Type B pancreatic cell (in vitro differentiated cells): ENCODE results near the gene TIMM22. TPM values are rescaled to one million over a fixed set of nuclear protein-coding genes. Genes with fewer than 3 reads are reported as not detected.

Source experiments
- DNase-seq: peaks from one replicate; pipeline ENCODE4 v3.0.0; 2021; ENCODE audit warnings: mixed read lengths; ENCODE audit not compliant: unreplicated experiment; ENCODE audit errors: extremely low spot score
- H3K27ac Mint-ChIP-seq: 2 replicates; pipeline ENCODE4 v1.8.0; 2021; ENCODE audit warnings: mild to moderate bottlenecking, mixed read lengths
- H3K27me3 Mint-ChIP-seq: 2 replicates; pipeline ENCODE4 v1.8.0; 2021; ENCODE audit warnings: mixed read lengths
- H3K36me3 Mint-ChIP-seq: 2 replicates; pipeline ENCODE4 v1.8.0; 2021; ENCODE audit warnings: mixed read lengths
- H3K4me1 Mint-ChIP-seq: one replicate; pipeline ENCODE4 v1.8.0; 2021; ENCODE audit warnings: mixed read lengths; ENCODE audit not compliant: unreplicated experiment
- H3K4me3 Mint-ChIP-seq: 2 replicates; pipeline ENCODE4 v1.8.0; 2021; ENCODE audit warnings: mild to moderate bottlenecking, mixed read lengths
- H3K9me3 Mint-ChIP-seq: 2 replicates; pipeline ENCODE4 v1.8.0; 2021; ENCODE audit warnings: mixed read lengths
- CTCF ChIP-seq: fragments of 200-600 bp; sonication (generic); conservative IDR thresholded peaks from 2 replicates; pipeline ENCODE4 v1.5.0; 2021; ENCODE audit warnings: antibody characterized with exemption, mild to moderate bottlenecking
- total RNA-seq: library from RNA; stranded (reverse); gene quantifications from 2 replicates; pipeline ENCODE4 v1.2.1, GENCODE V29; 2021; ENCODE audit warnings: low replicate concordance

TIMM22 gene
- total RNA-seq, 1 donor from 2014 or later, result 20.1 TPM

GRCh38 chr17:1027044-1027443 is 30.1 kb downstream of the TIMM22 start:
- Mint-ChIP-seq H3K4me1 (peaks cover 12% of the 10 kb centered on the region), H3K27me3 (no peaks in the 10 kb centered on the region), H3K27ac (no peak overlapping the region), H3K9me3 (no peaks in the 10 kb centered on the region), H3K4me3 (no peak overlapping the region), H3K36me3 (peaks cover 5% of the 10 kb centered on the region)
- TF ChIP-seq CTCF, result no peak
- no peak for DNase-seq

GRCh38 chr17:1029196-1029921 is 32.4 kb downstream of the TIMM22 start:
- Mint-ChIP-seq H3K9me3 (no peaks in the 10 kb centered on the region), H3K27ac (no peak overlapping the region), H3K4me3 (no peak overlapping the region), H3K27me3 (no peaks in the 10 kb centered on the region), H3K4me1 (peaks cover 17% of the 10 kb centered on the region), H3K36me3 (peaks cover 5% of the 10 kb centered on the region)
- DNase-seq, result no peak
- TF ChIP-seq CTCF, result no peak

GRCh38 chr17:1029922-1030644 is 33.2 kb downstream of the TIMM22 start:
- Mint-ChIP-seq H3K4me1 (peaks cover 21% of the 10 kb centered on the region), H3K4me3 (no peak overlapping the region), H3K9me3 (no peaks in the 10 kb centered on the region), H3K27ac (no peak overlapping the region), H3K27me3 (no peaks in the 10 kb centered on the region), H3K36me3 (peaks cover 5% of the 10 kb centered on the region)
- no peak for DNase-seq
- TF ChIP-seq CTCF, result no peak

- Mint-ChIP-seq H3K27ac (no peak overlapping the region), H3K4me1 (peaks cover 15% of the 10 kb centered on the region), H3K36me3 (no peaks in the 10 kb centered on the region), H3K27me3 (no peaks in the 10 kb centered on the region), H3K9me3 (no peaks in the 10 kb centered on the region), H3K4me3 (no peak overlapping the region)
- TF ChIP-seq CTCF, result no peak
- no peak for DNase-seq
Observed at GRCh38 chr17:1030684-1031532, 34.0 kb downstream of the TIMM22 start.

- Mint-ChIP-seq H3K36me3 (no peaks in the 10 kb centered on the region), H3K9me3 (no peaks in the 10 kb centered on the region), H3K4me3 (no peak overlapping the region), H3K27ac (no peak overlapping the region), H3K27me3 (no peaks in the 10 kb centered on the region), H3K4me1 (peaks cover 13% of the 10 kb centered on the region)
- DNase-seq, result no peak
- no peak for TF ChIP-seq CTCF
Observed at GRCh38 chr17:1031711-1032110, 34.8 kb downstream of the TIMM22 start.
